H1 (cell line): ENCODE results near the gene WNT11. TPM values are rescaled to one million over a fixed set of nuclear protein-coding genes. Genes with fewer than 3 reads are reported as not detected.

Experiments used
- CTCF ChIA-PET: fragments of 300-600 bp; sonication (Branson Sonifier 250); formaldehyde crosslinking; loops from one replicate; lab custom pipeline; 2021; ENCODE audit not compliant: partially characterized antibody; lab: Charles Lee
- POLR2A ChIA-PET: fragments of 300-600 bp; sonication (Branson Sonifier 250); formaldehyde crosslinking; loops from one replicate; lab custom pipeline; 2021; ENCODE audit warnings: inconsistent platforms; ENCODE audit not compliant: partially characterized antibody; lab: Charles Lee
- DNase-seq, 2 experiments: peaks; one replicate each; pipeline versions ENCODE4 v3.0.0 to v3.0.0-alpha.2; 2010 to 2022; ENCODE audit warnings: low spot score in 2 of 2, low read depth in 1 of 2, mixed read lengths in 1 of 2
- FAIRE-seq: peaks from 2 replicates; lab custom pipeline; 2011; peaks lifted over from hg19 to GRCh38; lab: Jason Lieb, UNC
- H2AFZ ChIP-seq: 2 replicates; pipeline ENCODE4 v1.8.1; 2012; ENCODE audit warnings: low read length, inconsistent platforms
- H2AK5ac ChIP-seq: 2 replicates; pipeline ENCODE4 v1.6.1; 2013; ENCODE audit warnings: low read depth, low read length
- H2BK120ac ChIP-seq: replicated peaks from 2 replicates; pipeline ENCODE3; 2013; ENCODE audit warnings: low read depth, low read length, inconsistent platforms
- H2BK12ac ChIP-seq: 2 replicates; pipeline ENCODE4 v1.6.1; 2013; ENCODE audit warnings: low read depth, low read length
- H2BK15ac ChIP-seq: 2 replicates; pipeline ENCODE4 v1.6.1; 2013; ENCODE audit warnings: low read length
- H2BK20ac ChIP-seq: 2 replicates; pipeline ENCODE4 v1.6.1; 2013; ENCODE audit warnings: low read length
- H2BK5ac ChIP-seq: 2 replicates; pipeline ENCODE4 v1.6.1; 2013; ENCODE audit warnings: low read depth, low read length
- H3K14ac ChIP-seq: 2 replicates; pipeline ENCODE4 v1.6.1; 2013; ENCODE audit warnings: inconsistent platforms; ENCODE audit not compliant: insufficient read length
- H3K18ac ChIP-seq: 2 replicates; pipeline ENCODE4 v1.6.1; 2013; ENCODE audit warnings: low read length; ENCODE audit errors: extremely low read depth
- H3K23ac ChIP-seq: 2 replicates; pipeline ENCODE4 v1.6.1; 2013; ENCODE audit warnings: inconsistent platforms; ENCODE audit not compliant: insufficient read length
- H3K23me2 ChIP-seq: 2 replicates; pipeline ENCODE4 v1.6.1; 2013; ENCODE audit warnings: low read depth, low read length
- H3K27ac ChIP-seq: 2 replicates; pipeline ENCODE4 v1.6.1; 2011; ENCODE audit warnings: low read depth, low read length, inconsistent platforms
- H3K27me3 ChIP-seq, 4 experiments: replicated peaks in 1 of 4; 1 replicate in 1 of 4; 2 replicates in 3 of 4; pipeline versions ENCODE4 v1.6.1 to v1.8.1; 2011 to 2013; ENCODE audit warnings: low read length in 3 of 4, mild to moderate bottlenecking in 3 of 4, inconsistent platforms in 2 of 4, mixed read lengths in 2 of 4, moderate library complexity in 1 of 4; ENCODE audit not compliant: control insufficient read depth in 3 of 4, insufficient read depth in 3 of 4; ENCODE audit errors: extremely low read depth in 1 of 4
- H3K36me3 ChIP-seq, 4 experiments: 2 replicates each; pipeline versions ENCODE4 v1.6.1 to v1.8.1; 2011 to 2013; ENCODE audit warnings: mild to moderate bottlenecking in 4 of 4, low read length in 3 of 4, moderate library complexity in 2 of 4, control low read depth in 1 of 4, inconsistent platforms in 1 of 4; ENCODE audit not compliant: insufficient read depth in 4 of 4, control insufficient read depth in 2 of 4
- H3K4ac ChIP-seq: replicated peaks from 2 replicates; pipeline ENCODE3; 2013; ENCODE audit warnings: low read length, low read depth, mixed read lengths, inconsistent platforms; ENCODE audit not compliant: insufficient read length
- H3K4me1 ChIP-seq, 4 experiments: replicated peaks in 1 of 4; 1 replicate in 1 of 4; 2 replicates in 3 of 4; pipeline versions ENCODE4 v1.6.1 to v1.8.1; 2011 to 2013; ENCODE audit warnings: low read length in 3 of 4, inconsistent platforms in 2 of 4, mixed read lengths in 1 of 4; ENCODE audit not compliant: insufficient read depth in 4 of 4, control insufficient read depth in 3 of 4
- H3K4me2 ChIP-seq, 2 experiments: 2 replicates each; pipeline versions ENCODE4 v1.6.1 to v1.8.1; 2011 to 2013; ENCODE audit warnings: low read depth in 2 of 2, low read length in 2 of 2, control low read depth in 1 of 2, inconsistent platforms in 1 of 2, mild to moderate bottlenecking in 1 of 2; ENCODE audit not compliant: insufficient read depth in 1 of 2
- H3K4me3 ChIP-seq, 4 experiments: fragments of 200-600, 300-600 bp in 1 of 4; sonication (generic), shearing (Covaris generic), sonication (Bioruptor Twin) in 1 of 4; 2 replicates each; pipeline versions ENCODE4 v1.5.1 to v1.8.1; 2011 to 2016; ENCODE audit warnings: low read length in 4 of 4, low read depth in 3 of 4, control low read depth in 2 of 4, inconsistent platforms in 2 of 4, mild to moderate bottlenecking in 2 of 4, mixed read lengths in 1 of 4, moderate library complexity in 1 of 4; ENCODE audit not compliant: insufficient read depth in 2 of 4; ENCODE audit errors: extremely low read depth in 1 of 4
- H3K56ac ChIP-seq: replicated peaks from 2 replicates; pipeline ENCODE3; 2013; ENCODE audit warnings: low read depth, mild to moderate bottlenecking, mixed read lengths, low read length, inconsistent platforms; ENCODE audit not compliant: insufficient read length
- H3K79me1 ChIP-seq: 2 replicates; pipeline ENCODE4 v1.6.1; 2013; ENCODE audit warnings: low read depth, low read length, control low read depth
- H3K79me2 ChIP-seq, 2 experiments: 2 replicates each; pipeline versions ENCODE4 v1.6.1 to v1.8.1; 2012 to 2013; ENCODE audit warnings: low read length in 2 of 2, mild to moderate bottlenecking in 2 of 2, inconsistent platforms in 1 of 2; ENCODE audit not compliant: insufficient read depth in 2 of 2, control insufficient read depth in 1 of 2
- H3K9ac ChIP-seq, 4 experiments: replicated peaks in 1 of 4; 1 replicate in 1 of 4; 2 replicates in 3 of 4; pipeline versions ENCODE4 v1.6.1 to v1.8.1; 2011 to 2013; ENCODE audit warnings: low read depth in 3 of 4, low read length in 3 of 4, control low read depth in 2 of 4, mild to moderate bottlenecking in 2 of 4, moderate library complexity in 2 of 4, inconsistent platforms in 1 of 4; ENCODE audit errors: extremely low read depth in 1 of 4
- H3K9me3 ChIP-seq, 2 experiments: 2 replicates each; pipeline versions ENCODE4 v1.6.1 to v1.8.1; 2012 to 2013; ENCODE audit warnings: mild to moderate bottlenecking in 2 of 2, moderate library complexity in 2 of 2, control low read depth in 1 of 2, inconsistent platforms in 1 of 2, low read depth in 1 of 2, low read length in 1 of 2, mixed read lengths in 1 of 2; ENCODE audit not compliant: insufficient read depth in 2 of 2
- H4K20me1 ChIP-seq, 2 experiments: replicated peaks in 1 of 2; 2 replicates each; pipeline versions ENCODE3 to v1.8.1; 2011 to 2013; ENCODE audit warnings: inconsistent platforms in 2 of 2, low read length in 2 of 2, mild to moderate bottlenecking in 1 of 2; ENCODE audit not compliant: insufficient read depth in 2 of 2, control insufficient read depth in 1 of 2
- H4K5ac ChIP-seq: 2 replicates; pipeline ENCODE4 v1.6.1; 2013; ENCODE audit warnings: low read length, low read depth, mixed read lengths, inconsistent platforms; ENCODE audit not compliant: insufficient read length
- H4K8ac ChIP-seq: 2 replicates; pipeline ENCODE4 v1.8.0; 2013; ENCODE audit warnings: mild to moderate bottlenecking, moderate library complexity, low read length, inconsistent platforms; ENCODE audit not compliant: insufficient read depth; ENCODE audit errors: extremely low read depth
- H4K91ac ChIP-seq: replicated peaks from 2 replicates; pipeline ENCODE3; 2013; ENCODE audit warnings: low read length, mixed read lengths, inconsistent platforms; ENCODE audit not compliant: insufficient read length
- MAFK ChIP-seq: IDR thresholded peaks from 2 replicates; pipeline ENCODE4 v1.6.1; 2012; ENCODE audit warnings: low read depth, mild to moderate bottlenecking, improper control_type of control experiment, low read length
- SP4 ChIP-seq: IDR thresholded peaks from 2 replicates; pipeline ENCODE4 v1.6.1; 2012; ENCODE audit warnings: low read length, inconsistent platforms
- TEAD4 ChIP-seq: IDR thresholded peaks from 2 replicates; pipeline ENCODE4 v1.6.1; 2012; ENCODE audit warnings: low read depth, low read length, inconsistent platforms, mixed read lengths
- WGBS, 2 experiments: shearing (Covaris generic) in 1 of 2; methylation state at CpG; one replicate each; pipeline versions ENCODE4 v1.1.6 to v1.1.7; 2013 to 2015; ENCODE audit warnings: low lambda C conversion rate in 2 of 2, mixed read lengths in 2 of 2, inconsistent platforms in 1 of 2, low coverage in 1 of 2, missing lambda C conversion rate in 1 of 2; ENCODE audit not compliant: insufficient replicate concordance in 2 of 2, insufficient coverage in 1 of 2, insufficient read length in 1 of 2; ENCODE audit errors: extremely low coverage in 1 of 2, missing lambda C conversion rate in 1 of 2; 5-methylcytosine and 5-hydroxymethylcytosine counted together
- polyA plus RNA-seq, 7 experiments: library from polyadenylated mRNA; depleted of rRNA in 3 of 7; stranded (reverse) in 5 of 7; unstranded in 2 of 7; fragments of >200 nt in 5 of 7; fragments of 200-250 nt in 2 of 7; gene quantifications; 1 replicate in 5 of 7; 2 replicates in 1 of 7; 4 replicates in 1 of 7; pipeline versions ENCODE4 v1.2.1 to v1.2.3, GENCODE V29; 2011 to 2013; ENCODE audit warnings: missing spikeins in 2 of 7, mixed read lengths in 2 of 7
- total RNA-seq: library from RNA; stranded (reverse); fragmentation: NEBNext Ultra II Directional; extraction: Animal tissue kit (Norgen Biotek cat#: 25700); gene quantifications from 2 replicates; pipeline ENCODE4 v1.2.1, GENCODE V29; 2021

The WNT11 gene
- total and polyA plus RNA-seq, 2 of the 8 experiments (the other 6 are each of a cell fraction or from before 2014, with no cell fraction given), result 0.11 to 0.45 TPM

GRCh38 chr11:76221365-76221764 lies 15.1 kb upstream of the WNT11 start:
- DNase-seq (no peak), FAIRE-seq (no peak)
- no peak overlapping the region for H2AFZ ChIP-seq
- H3K4me2 ChIP-seq, result no peak overlapping the region
- no peak overlapping the region for H3K4ac ChIP-seq
- no peaks in the 10 kb centered on the region for H3K36me3 ChIP-seq
- no peak overlapping the region for H4K8ac ChIP-seq
- no peak overlapping the region for H3K27ac ChIP-seq
- TF ChIP-seq TEAD4 (no peak), SP4 (no peak), MAFK (no peak)
- no peaks in the 10 kb centered on the region for H3K79me2 ChIP-seq
- no peak overlapping the region for H2BK5ac ChIP-seq
- H2BK20ac ChIP-seq, result no peak overlapping the region
- H3K14ac ChIP-seq, result no peak overlapping the region
- no peak overlapping the region for H2AK5ac ChIP-seq
- H3K56ac ChIP-seq, result no peak overlapping the region
- no peak overlapping the region for H4K5ac ChIP-seq
- no peak overlapping the region for H3K9ac ChIP-seq
- no peaks in the 10 kb centered on the region for H4K20me1 ChIP-seq
- H3K4me3 ChIP-seq, result no peak overlapping the region
- H3K79me1 ChIP-seq, result no peaks in the 10 kb centered on the region
- H3K9me3 ChIP-seq, result no peaks in the 10 kb centered on the region
- ChIA-PET POLR2A (interaction anchor here (0.6 kb wide), 1 partner anchor 9 kb away, joined by 5 read pairs; no protein-coding TSS in a partner anchor), CTCF (interaction anchor here (1.2 to 6.8 kb wide), 2 partner anchors 10 to 13 kb away, joined by 3 to 45 read pairs; no protein-coding TSS in a partner anchor)
- no peak overlapping the region for H2BK120ac ChIP-seq
- no peak overlapping the region for H4K91ac ChIP-seq
- no peaks in the 10 kb centered on the region for H3K27me3 ChIP-seq
- H3K23ac ChIP-seq, result no peak overlapping the region
- WGBS, 2 experiments, result 78% methylated on average over 3 of the region's 3 CpGs; no CpG with 5 or more reads in 1 of the 2 experiments
- H2BK15ac ChIP-seq, result no peak overlapping the region
- peaks cover 0 to 3% (median 0%) of the 10 kb centered on the region in 4 experiments; a peak in 1 of 7 replicates for H3K4me1 ChIP-seq
- no peak overlapping the region for H3K18ac ChIP-seq
- no peaks in the 10 kb centered on the region; the same call in 1 of the 2 replicates for H3K23me2 ChIP-seq
- no peak overlapping the region for H2BK12ac ChIP-seq
